Neural cell (in vitro differentiated cells): ENCODE measurements around the gene NRCAM. TPM values are rescaled to one million over a fixed set of nuclear protein-coding genes. Genes with fewer than 3 reads are reported as not detected.

ENCODE experiments used
- H2AFZ ChIP-seq: fragments of 200-600, 300-800 bp; sonication (generic), shearing (Covaris generic); 2 replicates; pipeline ENCODE4 v1.6.0; 2014; ENCODE audit warnings: low read depth, mild to moderate bottlenecking, antibody characterized with exemption, low read length, moderate library complexity
- H3F3A ChIP-seq: fragments of 200-600 bp; shearing (Covaris generic); 2 replicates; pipeline ENCODE4 v1.6.1; 2016; ENCODE audit warnings: mild to moderate bottlenecking, moderate library complexity, mixed read lengths, antibody characterized with exemption, low read length; ENCODE audit not compliant: insufficient read depth, poor library complexity, severe bottlenecking
- H3K27ac ChIP-seq: fragments of 200-600, 300-800 bp; sonication (generic), shearing (Covaris generic); 2 replicates; pipeline ENCODE4 v1.5.1; 2014; ENCODE audit warnings: mild to moderate bottlenecking, low read length, moderate library complexity
- H3K27me3 ChIP-seq: fragments of 300-800, 200-600 bp; sonication (generic), shearing (Covaris generic); 2 replicates; pipeline ENCODE4 v1.6.0; 2014; ENCODE audit warnings: mild to moderate bottlenecking, low read depth, low read length, moderate library complexity; ENCODE audit not compliant: insufficient read depth
- H3K36me3 ChIP-seq: fragments of 300-800, 200-600 bp; sonication (generic), shearing (Covaris generic); 2 replicates; pipeline ENCODE4 v1.5.1; 2014; ENCODE audit warnings: mild to moderate bottlenecking, antibody characterized with exemption, low read length, moderate library complexity; ENCODE audit not compliant: insufficient read depth
- H3K4me2 ChIP-seq: fragments of 300-800, 200-600 bp; sonication (generic), shearing (Covaris generic); 2 replicates; pipeline ENCODE4 v1.6.0; 2014; ENCODE audit warnings: mild to moderate bottlenecking, low read length
- H3K4me3 ChIP-seq: fragments of 300-800, 200-600 bp; sonication (generic), shearing (Covaris generic); 2 replicates; pipeline ENCODE4 v1.5.1; 2014; ENCODE audit warnings: mild to moderate bottlenecking, low read length, moderate library complexity
- H3K79me2 ChIP-seq: fragments of 200-600 bp; shearing (Covaris generic); replicated peaks from 2 replicates; pipeline ENCODE4 v1.6.0; 2014; ENCODE audit warnings: mild to moderate bottlenecking, low read length, moderate library complexity; ENCODE audit not compliant: insufficient read depth
- H3K9ac ChIP-seq: fragments of 300-800, 200-600 bp; sonication (generic), shearing (Covaris generic); 2 replicates; pipeline ENCODE4 v1.6.1; 2016; ENCODE audit warnings: mild to moderate bottlenecking, low read length, mixed read lengths
- H3K9me2 ChIP-seq: fragments of 200-600 bp; shearing (Covaris generic); 2 replicates; pipeline ENCODE4 v1.6.1; 2016; ENCODE audit warnings: mild to moderate bottlenecking, low read length, mixed read lengths; ENCODE audit not compliant: insufficient read depth
- H3K9me3 ChIP-seq: fragments of 200-600, 300-800 bp; sonication (generic), shearing (Covaris generic); 2 replicates; pipeline ENCODE4 v1.6.1; 2016; ENCODE audit warnings: mild to moderate bottlenecking, mixed run types, low read length, moderate library complexity, mixed read lengths
- H4K20me1 ChIP-seq: fragments of 200-600 bp; shearing (Covaris generic); 2 replicates; pipeline ENCODE4 v1.6.1; 2016; ENCODE audit warnings: mild to moderate bottlenecking, mixed run types; ENCODE audit not compliant: insufficient read depth
- CTCF ChIP-seq: fragments of 450-650 bp; IDR thresholded peaks from 2 replicates; pipeline ENCODE4 v1.5.1; 2014; ENCODE audit warnings: antibody characterized with exemption, mild to moderate bottlenecking, moderate library complexity; ENCODE audit not compliant: poor library complexity, severe bottlenecking
- EP300 ChIP-seq: fragments of 450-650 bp; conservative IDR thresholded peaks from 2 replicates; pipeline ENCODE4 v1.6.1; 2014; ENCODE audit warnings: antibody characterized with exemption, mild to moderate bottlenecking, moderate library complexity; ENCODE audit not compliant: poor library complexity, severe bottlenecking
- EZH2 ChIP-seq: fragments of 200-600, 300-800 bp; shearing (Covaris generic), sonication (generic); IDR thresholded peaks from 2 replicates; pipeline ENCODE4 v1.6.1; 2014; ENCODE audit warnings: antibody characterized with exemption, low read length, borderline replicate concordance, mild to moderate bottlenecking; ENCODE audit not compliant: insufficient read depth, poor library complexity, severe bottlenecking
- MXI1 ChIP-seq: fragments of 450-650 bp; conservative IDR thresholded peaks from 2 replicates; pipeline ENCODE4 v1.6.1; 2014; ENCODE audit warnings: antibody characterized with exemption, mild to moderate bottlenecking; ENCODE audit not compliant: poor library complexity, severe bottlenecking
- POLR2AphosphoS5 ChIP-seq: IDR thresholded peaks from 2 replicates; pipeline ENCODE4 v1.6.1; 2012
- RAD21 ChIP-seq: fragments of 450-650 bp; conservative IDR thresholded peaks from 2 replicates; pipeline ENCODE4 v1.6.1; 2014; ENCODE audit warnings: antibody characterized with exemption, mild to moderate bottlenecking, moderate library complexity
- REST ChIP-seq: IDR thresholded peaks from 2 replicates; pipeline ENCODE4 v1.6.1; 2012; ENCODE audit warnings: borderline replicate concordance
- SMC3 ChIP-seq: fragments of 450-650 bp; conservative IDR thresholded peaks from 2 replicates; pipeline ENCODE4 v1.6.1; 2014; ENCODE audit warnings: antibody characterized with exemption, mild to moderate bottlenecking, moderate library complexity; ENCODE audit not compliant: poor library complexity
- TAF1 ChIP-seq: IDR thresholded peaks from 2 replicates; pipeline ENCODE4 v1.6.1; 2012; ENCODE audit warnings: low read depth
- polyA plus RNA-seq: library from polyadenylated mRNA; depleted of rRNA; stranded (reverse); fragments of >200 nt; gene quantifications from 2 replicates; pipeline ENCODE4 v1.2.3, GENCODE V29; 2014

The NRCAM gene
- polyA plus RNA-seq, 1 donor from 2014 or later = 90.9 TPM

- TF ChIP-seq CTCF = no peak
- no peak for TF ChIP-seq TAF1
Measured at GRCh38 chr7:108488768-108489538, 32.7 kb upstream of the NRCAM start (continued).

- peaks cover 18% of the 10 kb centered on the region for H3K36me3 ChIP-seq
- no peak for TF ChIP-seq RAD21
- TF ChIP-seq CTCF = no peak
- TF ChIP-seq SMC3 = no peak
- no peak for TF ChIP-seq EZH2
- H3K9me2 ChIP-seq = no peaks in the 10 kb centered on the region
- H3K79me2 ChIP-seq = no peaks in the 10 kb centered on the region
- no peaks in the 10 kb centered on the region for H3K9me3 ChIP-seq
- H2AFZ ChIP-seq = no peak overlapping the region
- H3K27ac ChIP-seq = no peak overlapping the region
- H4K20me1 ChIP-seq = no peaks in the 10 kb centered on the region
- H3K4me2 ChIP-seq = no peak overlapping the region
- no peak overlapping the region for H3K4me3 ChIP-seq
- no peaks in the 10 kb centered on the region for H3F3A ChIP-seq
- H3K9ac ChIP-seq = no peak overlapping the region
- H3K27me3 ChIP-seq = no peaks in the 10 kb centered on the region
Measured at GRCh38 chr7:108487646-108488045, 31.4 kb upstream of the NRCAM start.

GRCh38 chr7:108486291-108486966 lies 30.2 kb upstream of the NRCAM start:
- H3K4me2 ChIP-seq = no peak overlapping the region
- H3K27me3 ChIP-seq = no peaks in the 10 kb centered on the region
- H3K36me3 ChIP-seq = peaks cover 18% of the 10 kb centered on the region
- H3K9me2 ChIP-seq = no peaks in the 10 kb centered on the region
- no peak overlapping the region for H3K27ac ChIP-seq
- no peak overlapping the region for H3K4me3 ChIP-seq
- H3K9ac ChIP-seq = no peak overlapping the region
- H3F3A ChIP-seq = no peaks in the 10 kb centered on the region
- H3K79me2 ChIP-seq = no peaks in the 10 kb centered on the region
- no peaks in the 10 kb centered on the region for H3K9me3 ChIP-seq
- no peaks in the 10 kb centered on the region for H4K20me1 ChIP-seq
- TF ChIP-seq MXI1 (no peak), RAD21 (no peak), EZH2 (no peak), SMC3 (no peak), POLR2AphosphoS5 (no peak), EP300 (no peak), REST (no peak), CTCF (no peak), TAF1 (no peak)
- H2AFZ ChIP-seq = no peak overlapping the region
